Aorta (tissue), 5 donors: Measurements from ENCODE around the gene TNMD. TPM values are rescaled to one million over a fixed set of nuclear protein-coding genes. Genes with fewer than 3 reads are reported as not detected.

Source experiments
- ATAC-seq: fragments of 200-7000 bp; cut with Tn5 transposase; one replicate; pipeline ENCODE4 v1.9.1; 2022; ENCODE audit warnings: moderate library complexity; ENCODE audit not compliant: low FRiP score
- DNase-seq, 2 donors: peaks; one replicate each; pipeline ENCODE4 v3.0.0-alpha.2; 2020
- H3K27ac ChIP-seq, 2 donors: one replicate each; pipeline ENCODE4 v1.5.1; 2013; ENCODE audit warnings: low read length in 2 of 2, mild to moderate bottlenecking in 2 of 2, moderate library complexity in 2 of 2, control low read depth in 1 of 2, inconsistent platforms in 1 of 2, low read depth in 1 of 2
- H3K27me3 ChIP-seq, 2 donors: one replicate each; pipeline ENCODE4 v1.6.1; 2013; ENCODE audit warnings: control low read depth in 1 of 2, low read length in 1 of 2, mild to moderate bottlenecking in 1 of 2, moderate library complexity in 1 of 2; ENCODE audit not compliant: insufficient read depth in 2 of 2, control insufficient read depth in 1 of 2
- H3K36me3 ChIP-seq, 2 donors: one replicate each; pipeline ENCODE4 v1.6.1; 2013; ENCODE audit warnings: control low read depth in 1 of 2, low read length in 1 of 2, mild to moderate bottlenecking in 1 of 2; ENCODE audit not compliant: insufficient read depth in 2 of 2, control insufficient read depth in 1 of 2
- H3K4me1 ChIP-seq, 2 donors: one replicate each; pipeline ENCODE4 v1.6.1; 2013; ENCODE audit warnings: low read length in 2 of 2, control low read depth in 1 of 2, mild to moderate bottlenecking in 1 of 2, moderate library complexity in 1 of 2; ENCODE audit not compliant: insufficient read depth in 2 of 2, control insufficient read depth in 1 of 2
- H3K4me3 ChIP-seq, 2 donors: one replicate each; pipeline ENCODE4 v1.5.1; 2013; ENCODE audit warnings: low read length in 2 of 2, control low read depth in 1 of 2, mild to moderate bottlenecking in 1 of 2
- H3K9me3 ChIP-seq: one replicate; pipeline ENCODE4 v1.6.1; 2013; ENCODE audit warnings: mild to moderate bottlenecking, low read length; ENCODE audit not compliant: control insufficient read depth
- WGBS, 2 donors: extraction: QIAGEN DNeasy Blood & Tissue Kit; methylation state at CpG; one replicate each; pipeline ENCODE4 v1.1.7; 2013; 5-methylcytosine and 5-hydroxymethylcytosine counted together
- intact Hi-C, 2 donors: fragments of 100-400 bp; cut with DNase I; formaldehyde crosslinking; loops; one replicate each; pipeline versions ENCODE4 v1.14.2 to v1.15.0; 2022
- polyA plus RNA-seq, 2 donors: library from polyadenylated mRNA; stranded (reverse); fragments of 200-250 nt; gene quantifications; one replicate each; pipeline ENCODE4 v1.2.3, GENCODE V29; 2013
- total RNA-seq, 2 donors: library from RNA; stranded (reverse); fragmentation: NEBNext Ultra II Directional; extraction: Animal tissue kit (Norgen Biotek cat#: 25700); gene quantifications; one replicate each; pipeline ENCODE4 v1.2.1, GENCODE V29; 2021
- donor health status: healthy with polysubstance abuse.
- donor health status: Bipolar disorder and iron deficiency.
- donor health status: DM: no; HTN: no; CAD: no.
- donor health status: DM: no; HTN: no; CAD: no.
- donor health status: DM: yes; HTN: yes; CAD: no.

TNMD gene
- total and polyA plus RNA-seq, 4 donors: 0.36 TPM; not detected in 2

DNA sequence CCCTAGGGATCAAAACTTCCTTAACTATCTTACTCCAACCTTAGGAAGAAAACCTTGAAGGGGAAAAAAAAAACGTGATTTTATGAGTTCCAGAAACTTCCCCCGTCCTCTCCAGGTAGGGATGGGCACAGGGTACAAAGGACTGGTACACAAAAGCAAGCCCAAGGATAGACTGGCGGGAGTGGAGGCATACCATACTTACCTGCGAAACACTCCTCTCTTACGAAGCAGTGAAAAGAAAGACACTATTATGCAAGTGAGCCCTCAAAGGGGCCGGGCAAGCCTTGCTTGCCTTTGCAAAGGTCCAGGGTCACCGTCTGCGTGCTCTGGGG is 51.2 kb downstream of the TNMD start:
- ATAC-seq (peak; percentile 43), DNase-seq (no peak)
- no peaks in the 10 kb centered on the region for H3K36me3 ChIP-seq
- peak overlapping the region in 1 of 2 donors; percentile 52 for H3K4me3 ChIP-seq
- intact Hi-C loops: no loop called here
- no peak overlapping the region for H3K27ac ChIP-seq
- 17 to 28% methylated on average over 8 of the region's 8 CpGs for WGBS, 2 donors
- no peaks in the 10 kb centered on the region for H3K27me3 ChIP-seq
- no peaks in the 10 kb centered on the region for H3K4me1 ChIP-seq
- no peaks in the 10 kb centered on the region for H3K9me3 ChIP-seq

DNA sequence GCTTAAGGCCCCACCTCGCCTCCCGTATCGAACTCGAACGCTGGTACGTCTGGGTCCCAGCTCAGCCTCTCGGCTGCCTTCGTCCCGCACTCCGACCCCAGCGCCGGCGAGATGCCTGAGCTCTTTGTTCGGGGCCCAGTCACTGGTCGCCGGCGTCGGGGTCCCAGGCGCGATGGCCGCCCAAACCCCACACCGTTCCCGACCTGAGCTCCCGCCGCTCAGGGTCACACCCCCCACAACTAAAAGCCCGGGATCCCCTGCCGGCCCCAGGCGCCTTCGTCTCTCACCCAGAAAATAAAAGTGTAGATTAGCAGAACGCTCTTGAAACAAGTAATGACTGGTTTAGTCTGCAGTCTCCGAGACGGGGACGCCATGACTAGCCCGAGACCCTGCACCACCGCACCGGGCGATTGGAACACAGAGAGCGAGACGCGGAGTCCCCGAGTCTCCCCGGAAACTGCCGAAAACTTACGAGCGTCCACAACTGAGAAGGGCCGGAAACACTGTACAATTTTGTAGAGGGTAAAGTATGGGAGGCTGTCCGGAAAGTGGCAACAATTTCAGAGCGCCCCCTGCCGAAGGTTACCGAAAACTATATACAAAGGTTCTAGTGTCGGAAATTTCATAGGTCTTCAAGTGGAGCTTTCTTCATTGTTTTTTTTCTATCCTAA is 51.7 kb downstream of the TNMD start, which contains the start of gene TSPAN6:
TSS of gene TSPAN6 (minus strand) at position 486 of the 671 bp plus-strand sequence. CDS start at position 374, 112 bp downstream.
- WGBS, 2 donors: 1 to 26% methylated on average over 51 of the region's 51 CpGs
- peak; percentile 92 for ATAC-seq

DNA sequence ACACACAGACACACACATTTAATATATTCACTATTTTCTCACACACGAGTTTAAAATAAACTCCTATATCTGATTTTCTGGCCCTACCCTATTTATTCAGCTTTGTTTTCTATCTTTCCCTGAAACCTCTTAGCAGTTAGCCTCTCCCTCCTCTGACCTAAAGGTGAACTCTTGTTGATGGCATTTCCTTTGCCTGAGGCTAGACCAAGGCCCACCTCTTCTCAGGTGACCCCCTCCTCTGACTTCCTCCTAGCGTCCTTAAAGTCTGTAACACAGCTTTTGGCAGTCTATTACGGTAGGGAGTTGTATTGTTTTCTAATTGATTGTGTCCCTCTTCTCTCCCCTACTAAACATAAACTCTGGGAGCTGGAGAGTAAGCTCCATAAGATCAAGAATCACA is 57.6 kb downstream of the TNMD start:
- H3K36me3 ChIP-seq: no peaks in the 10 kb centered on the region
- DNase-seq: no peak
- H3K27me3 ChIP-seq: no peaks in the 10 kb centered on the region
- H3K4me3 ChIP-seq: no peak overlapping the region
- intact Hi-C loops: no loop called here
- ATAC-seq: no peak
- H3K27ac ChIP-seq: no peak overlapping the region
- 43 to 85% methylated on average over 3 of the region's 3 CpGs for WGBS, 2 donors
- no peaks in the 10 kb centered on the region for H3K4me1 ChIP-seq
- no peaks in the 10 kb centered on the region for H3K9me3 ChIP-seq

More for the DNA sequence above, 51.7 kb downstream of the TNMD start, which contains the start of gene TSPAN6:
- intact Hi-C loops: no loop called here
- Histone ChIP-seq H3K27me3 (no peaks in the 10 kb centered on the region), H3K4me1 (no peaks in the 10 kb centered on the region), H3K9me3 (no peaks in the 10 kb centered on the region), H3K36me3 (no peaks in the 10 kb centered on the region), H3K27ac (no peak within 1 kb of the TSS), H3K4me3 (peak within 1 kb of the TSS; percentile 8 to 52)
- DNase-seq: peak; percentile 75 to 90

DNA sequence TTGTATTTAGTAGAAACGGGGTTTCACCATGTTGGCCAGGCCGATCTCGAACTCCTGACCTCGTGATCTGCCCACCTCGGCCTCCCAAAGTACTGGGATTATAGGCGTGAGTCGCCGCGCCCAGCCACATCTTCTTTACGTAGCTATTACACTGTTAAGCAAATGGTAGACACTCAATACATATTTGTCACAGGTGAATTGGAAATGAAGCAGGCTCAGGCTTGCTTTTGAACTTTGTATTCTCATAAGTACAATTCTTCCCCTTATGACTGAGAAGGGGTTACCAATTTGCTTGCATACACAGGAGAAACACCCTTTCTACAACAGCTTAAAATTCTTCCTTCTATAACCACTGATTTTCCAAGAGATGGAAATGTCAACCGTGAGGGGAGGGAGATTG is 58.5 kb downstream of the TNMD start:
- Histone ChIP-seq H3K27me3 (no peaks in the 10 kb centered on the region), H3K9me3 (no peaks in the 10 kb centered on the region), H3K36me3 (no peaks in the 10 kb centered on the region), H3K4me3 (no peak overlapping the region), H3K4me1 (no peaks in the 10 kb centered on the region), H3K27ac (no peak overlapping the region)
- no peak for DNase-seq
- intact Hi-C loops: no loop called here
- 79 to 95% methylated on average over 11 of the region's 11 CpGs for WGBS, 2 donors
- ATAC-seq: no peak

DNA sequence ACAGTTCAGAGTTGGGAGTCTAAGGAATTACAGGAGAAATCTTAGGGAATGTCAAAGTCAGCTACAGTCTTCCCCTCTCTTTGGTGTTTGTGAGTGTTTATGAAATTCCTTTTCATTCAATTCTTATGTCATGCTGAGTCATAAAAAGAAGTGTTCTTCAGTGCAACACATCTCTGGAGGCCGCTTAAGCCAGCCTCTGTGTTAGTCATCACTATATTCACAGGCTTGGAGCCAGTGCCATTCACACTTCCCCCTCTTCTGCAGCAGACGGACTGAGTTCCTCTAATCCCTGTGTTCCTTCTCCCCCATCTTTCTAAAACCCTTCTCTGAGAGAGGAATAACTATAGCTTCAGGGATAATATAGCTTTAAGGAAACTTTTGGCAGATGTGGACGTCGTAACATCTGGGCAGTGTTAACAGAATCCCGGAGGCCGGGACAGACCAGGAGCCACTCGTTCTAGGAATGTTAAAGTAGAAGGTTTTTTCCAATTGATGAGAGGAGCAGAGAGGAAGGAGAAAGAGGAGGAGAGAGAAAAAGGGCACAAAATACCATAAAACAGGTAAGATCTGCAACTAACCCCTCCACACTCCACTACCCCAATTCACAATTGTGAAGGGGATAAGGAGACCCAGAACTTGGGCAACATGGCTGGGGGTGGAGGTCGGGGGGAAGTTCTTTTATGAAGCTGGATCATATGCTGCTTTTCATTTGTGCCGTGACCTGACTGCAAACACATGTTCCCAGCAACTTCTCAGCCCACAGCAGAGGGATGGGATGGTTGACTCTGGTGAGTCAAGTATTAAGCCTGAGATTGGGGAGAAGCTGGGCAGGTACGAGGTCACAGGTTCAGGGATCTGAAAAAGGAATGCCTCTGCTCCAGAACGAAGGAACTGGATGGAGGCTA is 59.5 kb downstream of the TNMD start, which contains the start of gene SRPX2:
TSS of gene SRPX2 (plus strand) at position 244 of the 905 bp plus-strand sequence. CDS start 2,124 bp downstream, outside the sequence.
- intact Hi-C loops: no loop called here
- Histone ChIP-seq H3K4me3 (peak within 1 kb of the TSS in 1 of 2 donors; percentile 48), H3K27me3 (no peaks in the 10 kb centered on the region), H3K27ac (peak within 1 kb of the TSS in 1 of 2 donors; percentile 75), H3K4me1 (no peaks in the 10 kb centered on the region), H3K36me3 (no peaks in the 10 kb centered on the region), H3K9me3 (no peaks in the 10 kb centered on the region)
- ATAC-seq: peak; percentile 88
- 7 to 22% methylated on average over 11 of the region's 11 CpGs for WGBS, 2 donors
- peak in 1 of 2 donors; percentile 69 for DNase-seq

DNA sequence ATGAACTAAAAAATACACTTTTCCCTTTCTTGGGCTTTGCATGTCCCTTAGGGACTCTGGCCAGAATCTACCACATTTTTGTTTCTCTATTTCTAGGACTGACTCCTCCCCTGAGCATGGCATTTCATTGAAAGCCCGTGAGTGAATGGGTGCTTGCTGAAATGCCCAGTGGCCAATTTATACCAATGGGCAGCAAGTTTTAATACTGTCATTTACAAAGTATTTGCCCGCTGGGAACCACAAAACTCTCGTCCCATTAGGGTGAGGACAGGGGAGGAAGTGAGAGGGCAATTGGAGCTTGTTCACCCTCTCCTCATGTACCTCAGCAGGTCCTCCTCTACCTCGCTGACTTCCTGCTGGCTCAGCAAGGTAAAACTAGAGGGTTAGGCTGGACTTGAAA is 60.4 kb downstream of the TNMD start:
- ATAC-seq: no peak
- Histone ChIP-seq H3K27ac (no peak overlapping the region), H3K4me3 (peak overlapping the region in 1 of 2 donors; percentile 32), H3K4me1 (no peaks in the 10 kb centered on the region), H3K9me3 (no peaks in the 10 kb centered on the region), H3K36me3 (no peaks in the 10 kb centered on the region), H3K27me3 (no peaks in the 10 kb centered on the region)
- DNase-seq: no peak
- 25 to 31% methylated on average over 4 of the region's 4 CpGs for WGBS, 2 donors
- intact Hi-C loops: no loop called here

DNA sequence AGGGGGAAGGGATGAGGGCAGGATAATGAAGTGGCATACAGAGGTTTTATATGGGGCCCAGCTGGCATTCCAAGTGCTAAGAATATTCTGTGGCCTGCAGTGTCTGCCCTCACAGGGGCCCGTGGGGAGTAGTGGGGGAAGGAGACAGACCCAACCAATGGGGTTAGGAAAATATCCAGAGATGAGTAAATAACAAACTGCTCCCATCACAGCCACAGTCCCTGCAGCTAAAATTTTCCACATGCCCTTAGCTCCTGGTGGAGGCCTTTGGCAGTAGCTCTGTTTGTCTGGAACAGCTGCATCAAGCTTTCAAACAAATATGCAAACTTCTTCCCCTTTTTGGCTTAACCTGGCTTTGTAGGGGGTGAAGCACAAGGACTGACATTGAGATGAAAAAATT is 62.4 kb downstream of the TNMD start:
- Histone ChIP-seq H3K9me3 (no peaks in the 10 kb centered on the region), H3K4me3 (no peak overlapping the region), H3K27ac (no peak overlapping the region), H3K4me1 (no peaks in the 10 kb centered on the region), H3K27me3 (no peaks in the 10 kb centered on the region), H3K36me3 (no peaks in the 10 kb centered on the region)
- DNase-seq: no peak
- WGBS, 2 donors: 13 to 28% methylated on average over 1 of the region's 1 CpG
- ATAC-seq: no peak
- intact Hi-C loops: no loop called here

DNA sequence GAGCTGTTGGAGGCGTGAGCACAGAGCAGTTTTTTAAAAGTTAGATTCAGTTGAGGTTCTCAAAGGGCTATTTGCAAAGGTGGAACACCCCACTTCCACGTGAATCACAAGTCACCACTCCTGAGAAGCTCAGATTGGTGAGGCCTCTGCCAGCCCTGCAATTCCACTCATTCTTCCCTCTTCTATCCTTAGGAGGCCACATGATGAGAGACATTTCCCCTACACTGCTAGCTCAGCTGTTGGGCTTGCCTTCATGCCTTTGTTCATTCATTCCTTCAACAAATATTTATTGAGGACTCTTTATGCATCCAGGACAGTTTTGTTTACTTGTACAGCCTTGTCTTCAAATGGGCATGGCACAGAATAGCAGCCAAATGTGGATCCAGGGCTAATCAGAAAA is 63.0 kb downstream of the TNMD start:
- ATAC-seq (no peak), DNase-seq (no peak)
- WGBS, 2 donors: 45 to 95% methylated on average over 2 of the region's 2 CpGs
- no peak overlapping the region for H3K4me3 ChIP-seq
- no peaks in the 10 kb centered on the region for H3K36me3 ChIP-seq
- no peaks in the 10 kb centered on the region for H3K9me3 ChIP-seq
- no peak overlapping the region for H3K27ac ChIP-seq
- intact Hi-C loops: no loop called here
- no peaks in the 10 kb centered on the region for H3K27me3 ChIP-seq
- H3K4me1 ChIP-seq: no peaks in the 10 kb centered on the region
